ENCODE results near the gene AWAT2.

- TF ChIP-seq PBX3 (IDR thresholded peaks at IDR 0.05; ENCODE audit: insufficient replicate concordance, low read depth, low read length) = no peak
- no peak for TF ChIP-seq DPF2 (IDR thresholded peaks at IDR 0.05)
- TF ChIP-seq NR2C2 (IDR thresholded peaks at IDR 0.05; ENCODE audit: borderline replicate concordance, control insufficient read depth, insufficient read length, low read depth) = no peak
- TF ChIP-seq CTCF (IDR thresholded peaks at IDR 0.05 in 2 of 3, conservative IDR thresholded peaks at IDR 0.05 in 1 of 3; ENCODE audit: control insufficient read depth in 2 of 3, extremely low read depth in 1 of 3, insufficient read depth in 1 of 3, low read depth in 3 of 3, low read length in 3 of 3) = no peak
- TF ChIP-seq POLR2A (IDR thresholded peaks at IDR 0.05; ENCODE audit: low read depth, low read length) = no peak
Measured at GRCh38 chrX:70082723-70083122, 33.0 kb upstream of the AWAT2 start.
